ENCODE measurements around the gene TRIM66.

Gene TRIM66

GRCh38 chr11:8605971-8606563 is 76.4 kb downstream of the TRIM66 start:
- DNase-seq (ENCODE audit: low read depth), result no peak

GRCh38 chr11:8604078-8604723 is 78.3 kb downstream of the TRIM66 start:
- peak; percentile 100 for DNase-seq (ENCODE audit: low read depth)

GRCh38 chr11:8603696-8604077 is 78.8 kb downstream of the TRIM66 start:
- no peak for DNase-seq (ENCODE audit: low read depth)

GRCh38 chr11:8601376-8602133 is 80.9 kb downstream of the TRIM66 start:
- no peak for DNase-seq (ENCODE audit: low read depth)

GRCh38 chr11:8598506-8598905 is 84.0 kb downstream of the TRIM66 start:
- no peak for DNase-seq (ENCODE audit: low read depth)

- peak; percentile 37 for DNase-seq (ENCODE audit: low read depth)
These were observed 85.3 kb downstream of the TRIM66 start for GRCh38 chr11:8597182-8597581.

GRCh38 chr11:8596504-8597046 is 85.9 kb downstream of the TRIM66 start:
- no peak for DNase-seq (ENCODE audit: low read depth)

- DNase-seq (ENCODE audit: low read depth), result no peak
These were observed 88.2 kb downstream of the TRIM66 start, which contains the start of gene STK33 for GRCh38 chr11:8593935-8594909. TSS of gene STK33 (minus strand) at chr11:8594228. CDS start at chr11:8474905, 119,323 bp downstream.

- no peak for DNase-seq (ENCODE audit: low read depth)
These were observed 89.0 kb downstream of the TRIM66 start for GRCh38 chr11:8593455-8593854.

GRCh38 chr11:8587915-8588314 is 94.5 kb downstream of the TRIM66 start:
- DNase-seq (ENCODE audit: low read depth), result no peak

- no peak for DNase-seq (ENCODE audit: low read depth)
These were observed 95.7 kb downstream of the TRIM66 start for GRCh38 chr11:8586805-8587204.

- DNase-seq (ENCODE audit: low read depth), result no peak
These were observed 96.3 kb downstream of the TRIM66 start for GRCh38 chr11:8586184-8586583.

- DNase-seq (ENCODE audit: low read depth), result no peak
These were observed 98.0 kb downstream of the TRIM66 start for GRCh38 chr11:8584511-8584910.

GRCh38 chr11:8584082-8584481 is 98.4 kb downstream of the TRIM66 start:
- no peak for DNase-seq (ENCODE audit: low read depth)

- no peak for DNase-seq (ENCODE audit: low read depth)
These were observed 101.2 kb downstream of the TRIM66 start for GRCh38 chr11:8581300-8581699.

- no peak for DNase-seq (ENCODE audit: low read depth)
These were observed 104.5 kb downstream of the TRIM66 start for GRCh38 chr11:8577791-8578581.

- no peak for DNase-seq (ENCODE audit: low read depth)
These were observed 107.7 kb downstream of the TRIM66 start for GRCh38 chr11:8574798-8575197.

GRCh38 chr11:8573777-8574176 is 108.7 kb downstream of the TRIM66 start:
- no peak for DNase-seq (ENCODE audit: low read depth)

- no peak for DNase-seq (ENCODE audit: low read depth)
These were observed 114.8 kb downstream of the TRIM66 start for GRCh38 chr11:8567602-8568198.

GRCh38 chr11:8566613-8567210 is 115.8 kb downstream of the TRIM66 start:
- no peak for DNase-seq (ENCODE audit: low read depth)

All from GM04503 (cell line).